Smooth muscle cell (in vitro differentiated cells): ENCODE data around the gene DDAH1. TPM values are rescaled to one million over a fixed set of nuclear protein-coding genes. Genes with fewer than 3 reads are reported as not detected.

Experiments used
- DNase-seq: peaks from one replicate; lab custom pipeline; 2025; ENCODE audit not compliant: unreplicated experiment; lab: John Stamatoyannopoulos, UW
- H2AFZ ChIP-seq: fragments of 200-600 bp; sonication (generic); 2 replicates; pipeline ENCODE4 v1.6.0; 2016; ENCODE audit warnings: antibody characterized with exemption, low read depth, mild to moderate bottlenecking
- H3F3A ChIP-seq: fragments of 200-600 bp; sonication (generic); 2 replicates; pipeline ENCODE4 v1.6.0; 2017; ENCODE audit warnings: antibody characterized with exemption, low read depth
- H3K27ac ChIP-seq: fragments of 200-600 bp; sonication (generic); 2 replicates; pipeline ENCODE4 v1.5.1; 2016; ENCODE audit warnings: low read depth, mild to moderate bottlenecking
- H3K27me3 ChIP-seq: fragments of 200-600 bp; sonication (generic); 2 replicates; pipeline ENCODE4 v1.6.1; 2016; ENCODE audit warnings: low read depth, mild to moderate bottlenecking
- H3K36me3 ChIP-seq: fragments of 200-600 bp; sonication (generic); 2 replicates; pipeline ENCODE4 v1.5.1; 2016; ENCODE audit warnings: low read depth
- H3K4me1 ChIP-seq: fragments of 200-600 bp; sonication (generic); 2 replicates; pipeline ENCODE4 v1.5.1; 2016; ENCODE audit warnings: low read depth
- H3K4me2 ChIP-seq: fragments of 200-600 bp; sonication (generic); 2 replicates; pipeline ENCODE4 v1.6.0; 2016; ENCODE audit warnings: mild to moderate bottlenecking
- H3K4me3 ChIP-seq: fragments of 200-600 bp; sonication (generic); 2 replicates; pipeline ENCODE4 v1.5.1; 2016; ENCODE audit warnings: mild to moderate bottlenecking
- H3K79me2 ChIP-seq: fragments of 200-600 bp; sonication (generic); 2 replicates; pipeline ENCODE4 v1.6.0; 2016; ENCODE audit warnings: low read depth, mild to moderate bottlenecking
- H3K9ac ChIP-seq: fragments of 200-600 bp; sonication (generic); 2 replicates; pipeline ENCODE4 v1.6.0; 2016; ENCODE audit warnings: low read depth
- H3K9me3 ChIP-seq: fragments of 200-600 bp; sonication (generic); replicated peaks from 2 replicates; pipeline ENCODE4 v1.5.1; 2016; ENCODE audit warnings: low read depth
- H4K20me1 ChIP-seq: fragments of 200-600 bp; sonication (generic); 2 replicates; pipeline ENCODE4 v1.6.0; 2016; ENCODE audit warnings: low read depth
- WGBS: methylation state at CpG from one replicate; pipeline ENCODE4 v1.1.7; 2016; ENCODE audit warnings: low lambda C conversion rate; 5-methylcytosine and 5-hydroxymethylcytosine counted together
- polyA plus RNA-seq: library from polyadenylated mRNA; unstranded; fragments of >200 nt; fragmentation: Nextera tagmentation; extraction: Ambion mirVana; gene quantifications from 2 replicates; pipeline ENCODE4 v1.2.1, GENCODE V29; 2016
- total RNA-seq: library from RNA; depleted of rRNA; stranded (reverse); fragments of >200 nt; gene quantifications from 2 replicates; pipeline ENCODE4 v1.2.3, GENCODE V29; 2014
- TF ChIP-seq, protein P1 (sequence below): fragments of 200-600 bp; sonication (generic); IDR thresholded peaks from 2 replicates; pipeline ENCODE4 v1.5.1; 2017; ENCODE audit warnings: borderline replicate concordance, mild to moderate bottlenecking, antibody characterized with exemption; ENCODE audit not compliant: insufficient read depth, poor library complexity, severe bottlenecking

Gene DDAH1
- total and polyA plus RNA-seq, 2 experiments from 2014 or later = 13.8 to 30.8 TPM

DNA sequence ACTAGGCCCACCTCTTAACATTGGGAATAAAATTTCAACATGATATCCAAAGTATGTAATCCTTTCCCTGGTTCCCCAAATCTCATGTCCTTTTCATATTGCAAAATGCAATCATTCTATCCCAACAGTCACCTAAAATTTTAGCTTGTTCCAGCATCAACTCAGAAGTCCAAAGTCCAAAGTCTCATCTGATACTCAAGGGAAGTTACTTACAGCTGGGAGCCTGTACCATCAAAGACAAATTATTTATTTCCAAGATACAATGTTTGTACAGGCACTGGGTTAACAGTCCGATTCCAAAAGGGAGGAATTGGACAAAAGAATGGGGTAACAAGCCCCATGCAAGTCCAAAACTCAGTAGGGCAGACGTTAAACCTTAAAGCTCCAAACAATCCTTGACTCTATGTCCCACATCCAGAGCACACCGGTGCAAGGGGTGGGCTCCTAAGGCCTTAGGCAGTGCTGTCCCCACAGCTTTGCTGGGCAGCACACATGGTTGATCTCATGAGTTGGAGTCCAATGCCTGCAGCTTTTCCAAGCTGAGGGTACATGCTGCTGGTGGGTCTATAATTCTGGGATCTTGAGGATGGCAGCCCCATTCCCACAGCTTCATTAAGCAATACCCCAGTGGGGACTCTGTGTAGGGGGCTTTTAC is 78.8 kb downstream of the DDAH1 start:
- no peak overlapping the region for H2AFZ ChIP-seq
- H3K4me2 ChIP-seq = no peak overlapping the region
- no peak overlapping the region for H3K4me3 ChIP-seq
- H3K27ac ChIP-seq = no peak overlapping the region
- H3K79me2 ChIP-seq = no peaks in the 10 kb centered on the region
- no peaks in the 10 kb centered on the region for H4K20me1 ChIP-seq
- WGBS = 100% methylated on average over 3 of the region's 3 CpGs
- H3F3A ChIP-seq = no peaks in the 10 kb centered on the region
- no peaks in the 10 kb centered on the region for H3K9me3 ChIP-seq
- H3K4me1 ChIP-seq = no peaks in the 10 kb centered on the region
- H3K27me3 ChIP-seq = no peaks in the 10 kb centered on the region
- no peak for DNase-seq
- no peaks in the 10 kb centered on the region for H3K36me3 ChIP-seq
- H3K9ac ChIP-seq = no peak overlapping the region
- TF ChIP-seq, protein P1, sequence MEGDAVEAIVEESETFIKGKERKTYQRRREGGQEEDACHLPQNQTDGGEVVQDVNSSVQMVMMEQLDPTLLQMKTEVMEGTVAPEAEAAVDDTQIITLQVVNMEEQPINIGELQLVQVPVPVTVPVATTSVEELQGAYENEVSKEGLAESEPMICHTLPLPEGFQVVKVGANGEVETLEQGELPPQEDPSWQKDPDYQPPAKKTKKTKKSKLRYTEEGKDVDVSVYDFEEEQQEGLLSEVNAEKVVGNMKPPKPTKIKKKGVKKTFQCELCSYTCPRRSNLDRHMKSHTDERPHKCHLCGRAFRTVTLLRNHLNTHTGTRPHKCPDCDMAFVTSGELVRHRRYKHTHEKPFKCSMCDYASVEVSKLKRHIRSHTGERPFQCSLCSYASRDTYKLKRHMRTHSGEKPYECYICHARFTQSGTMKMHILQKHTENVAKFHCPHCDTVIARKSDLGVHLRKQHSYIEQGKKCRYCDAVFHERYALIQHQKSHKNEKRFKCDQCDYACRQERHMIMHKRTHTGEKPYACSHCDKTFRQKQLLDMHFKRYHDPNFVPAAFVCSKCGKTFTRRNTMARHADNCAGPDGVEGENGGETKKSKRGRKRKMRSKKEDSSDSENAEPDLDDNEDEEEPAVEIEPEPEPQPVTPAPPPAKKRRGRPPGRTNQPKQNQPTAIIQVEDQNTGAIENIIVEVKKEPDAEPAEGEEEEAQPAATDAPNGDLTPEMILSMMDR = no peak

DNA sequence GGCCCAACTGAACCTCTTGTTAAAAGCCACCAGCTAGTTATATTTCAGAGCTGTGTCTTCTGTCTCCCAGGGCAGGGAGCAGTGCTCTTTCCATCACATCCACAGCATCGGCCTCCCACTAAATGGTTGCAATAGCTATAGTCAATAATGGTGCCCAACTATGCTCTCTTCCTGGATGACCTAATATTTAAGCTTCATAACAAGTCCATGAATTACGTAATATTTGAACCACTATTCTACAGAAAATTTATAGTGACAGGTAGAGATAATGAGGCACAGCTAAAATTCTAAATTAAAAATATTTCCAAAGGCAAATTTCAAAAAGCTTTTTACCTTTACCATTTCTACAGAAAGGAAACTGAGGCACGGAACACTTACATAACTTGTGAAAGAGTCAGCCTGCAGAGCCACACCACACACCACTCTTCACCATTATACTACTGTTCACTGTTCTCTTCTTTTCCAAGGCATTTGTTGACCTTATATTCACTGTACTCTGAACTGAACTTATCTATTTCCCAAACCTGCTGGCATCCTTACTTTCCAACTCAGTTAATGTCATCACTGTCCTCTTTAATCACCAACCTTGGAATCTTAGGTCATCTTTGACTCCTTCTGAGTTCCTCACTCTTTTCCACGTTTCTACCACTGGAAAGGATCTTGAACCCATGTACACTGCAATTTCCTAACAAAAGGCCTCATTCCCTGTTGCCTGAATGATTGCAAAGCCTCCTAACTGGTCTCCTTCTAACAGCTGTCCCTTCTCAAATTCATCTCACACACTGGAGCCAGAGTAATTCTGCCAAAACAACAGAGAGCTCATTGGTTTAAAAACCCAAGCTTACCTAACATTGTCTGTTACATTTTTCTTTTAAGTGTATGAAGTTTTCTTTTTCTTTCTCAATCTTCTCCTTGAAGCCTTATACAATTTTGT is 85.5 kb downstream of the DDAH1 start:
- no peak overlapping the region for H3K9ac ChIP-seq
- H3K9me3 ChIP-seq = no peaks in the 10 kb centered on the region
- no peaks in the 10 kb centered on the region for H3K36me3 ChIP-seq
- H3K4me1 ChIP-seq = no peaks in the 10 kb centered on the region
- 92% methylated on average over 4 of the region's 4 CpGs for WGBS
- no peak overlapping the region for H3K4me3 ChIP-seq
- H3K27ac ChIP-seq = no peak overlapping the region
- H2AFZ ChIP-seq = no peak overlapping the region
- no peaks in the 10 kb centered on the region for H3K79me2 ChIP-seq
- H3F3A ChIP-seq = no peaks in the 10 kb centered on the region
- TF ChIP-seq, protein P1 = no peak
- no peak overlapping the region for H3K4me2 ChIP-seq
- no peaks in the 10 kb centered on the region for H4K20me1 ChIP-seq
- no peak for DNase-seq
- H3K27me3 ChIP-seq = no peaks in the 10 kb centered on the region

DNA sequence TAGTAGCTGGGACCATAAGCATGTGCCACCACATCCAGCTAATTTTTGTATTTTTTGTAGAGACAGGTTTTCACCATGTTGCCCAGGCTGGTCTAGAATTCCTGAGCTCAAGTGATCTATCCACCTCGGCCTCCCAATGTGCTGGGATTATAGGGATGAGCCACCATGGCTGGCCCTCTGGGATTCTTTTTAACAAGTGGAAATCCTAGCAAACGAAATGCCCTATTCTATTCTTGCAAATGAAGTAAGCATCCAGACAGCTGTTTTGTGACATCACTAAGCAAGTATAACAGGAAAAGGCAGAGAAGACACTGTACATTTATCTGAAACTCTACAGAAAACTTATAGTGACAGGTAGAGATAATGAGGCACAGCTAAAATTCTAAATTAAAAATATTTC is 86.4 kb downstream of the DDAH1 start:
- Histone ChIP-seq H3K4me3 (no peak overlapping the region), H3K4me1 (no peaks in the 10 kb centered on the region), H3K4me2 (no peak overlapping the region), H3F3A (no peaks in the 10 kb centered on the region), H4K20me1 (no peaks in the 10 kb centered on the region), H3K27ac (no peak overlapping the region), H3K9ac (no peak overlapping the region), H3K36me3 (no peaks in the 10 kb centered on the region), H3K9me3 (no peaks in the 10 kb centered on the region), H3K79me2 (no peaks in the 10 kb centered on the region), H2AFZ (no peak overlapping the region), H3K27me3 (no peaks in the 10 kb centered on the region)
- TF ChIP-seq, protein P1 = no peak
- WGBS = 85% methylated on average over 2 of the region's 2 CpGs
- DNase-seq = no peak
